Astrocyte (in vitro differentiated cells and primary cell): ENCODE results near the gene MYH9. TPM values are rescaled to one million over a fixed set of nuclear protein-coding genes. Genes with fewer than 3 reads are reported as not detected.

Experiments
- DNase-seq: peaks from one replicate; pipeline ENCODE4 v3.0.0-alpha.2; 2010; ENCODE audit warnings: low read depth
- FAIRE-seq: peaks from 2 replicates; lab custom pipeline; 2011; peaks lifted over from hg19 to GRCh38; lab: Jason Lieb, UNC
- H2AFZ ChIP-seq: 2 replicates; pipeline ENCODE4 v1.6.0; 2012; ENCODE audit warnings: low read depth, low read length, inconsistent platforms
- H3K27ac ChIP-seq: 2 replicates; pipeline ENCODE4 v1.5.1; 2011; ENCODE audit warnings: low read depth, low read length, inconsistent platforms
- H3K27me3 ChIP-seq: 2 replicates; pipeline ENCODE4 v1.6.0; 2011; ENCODE audit warnings: low read length, inconsistent platforms; ENCODE audit not compliant: insufficient read depth
- H3K36me3 ChIP-seq: 2 replicates; pipeline ENCODE4 v1.5.1; 2011; ENCODE audit warnings: low read length, inconsistent platforms; ENCODE audit not compliant: insufficient read depth
- H3K4me1 ChIP-seq: 2 replicates; pipeline ENCODE4 v1.5.1; 2011; ENCODE audit warnings: low read length, inconsistent platforms; ENCODE audit not compliant: insufficient read depth
- H3K4me2 ChIP-seq: 2 replicates; pipeline ENCODE4 v1.6.0; 2012; ENCODE audit warnings: low read length, inconsistent platforms
- H3K4me3 ChIP-seq: 2 replicates; pipeline ENCODE4 v1.5.1; 2011; ENCODE audit warnings: low read depth, mild to moderate bottlenecking, low read length, inconsistent platforms; ENCODE audit not compliant: insufficient read depth
- H3K79me2 ChIP-seq: 2 replicates; pipeline ENCODE4 v1.6.0; 2012; ENCODE audit warnings: mild to moderate bottlenecking, low read length, inconsistent platforms; ENCODE audit not compliant: insufficient read depth
- H3K9ac ChIP-seq: 2 replicates; pipeline ENCODE4 v1.6.0; 2012; ENCODE audit warnings: mild to moderate bottlenecking, low read length, inconsistent platforms
- H3K9me3 ChIP-seq: 2 replicates; pipeline ENCODE4 v1.5.1; 2012; ENCODE audit warnings: low read depth, mild to moderate bottlenecking, low read length, inconsistent platforms; ENCODE audit not compliant: insufficient read depth
- H4K20me1 ChIP-seq: 2 replicates; pipeline ENCODE4 v1.6.0; 2012; ENCODE audit warnings: low read length, inconsistent platforms; ENCODE audit not compliant: insufficient read depth
- H3K27ac Mint-ChIP-seq: one replicate; pipeline ENCODE4 v1.8.0; 2021; ENCODE audit warnings: mild to moderate bottlenecking, mixed read lengths; ENCODE audit not compliant: unreplicated experiment
- H3K27me3 Mint-ChIP-seq: one replicate; pipeline ENCODE4 v1.8.0; 2021; ENCODE audit warnings: low read depth, mixed read lengths; ENCODE audit not compliant: unreplicated experiment
- H3K36me3 Mint-ChIP-seq: one replicate; pipeline ENCODE4 v1.8.0; 2021; ENCODE audit warnings: low read depth, mixed read lengths; ENCODE audit not compliant: unreplicated experiment
- H3K4me1 Mint-ChIP-seq: one replicate; pipeline ENCODE4 v1.8.0; 2021; ENCODE audit warnings: low read depth, mixed read lengths; ENCODE audit not compliant: unreplicated experiment
- H3K4me3 Mint-ChIP-seq: one replicate; pipeline ENCODE4 v1.8.0; 2021; ENCODE audit warnings: mild to moderate bottlenecking, moderate library complexity, mixed read lengths; ENCODE audit not compliant: unreplicated experiment
- H3K9me3 Mint-ChIP-seq: one replicate; pipeline ENCODE4 v1.8.0; 2021; ENCODE audit warnings: mild to moderate bottlenecking, mixed read lengths; ENCODE audit not compliant: unreplicated experiment
- CTCF ChIP-seq: IDR thresholded peaks from 2 replicates; pipeline ENCODE4 v1.5.1; 2011; ENCODE audit warnings: low read depth, mild to moderate bottlenecking, inconsistent platforms, low read length, moderate library complexity; ENCODE audit not compliant: insufficient read depth
- EZH2 ChIP-seq: IDR thresholded peaks from 2 replicates; pipeline ENCODE4 v1.6.1; 2012; ENCODE audit warnings: mild to moderate bottlenecking, low read length, inconsistent platforms; ENCODE audit not compliant: insufficient read depth
- microRNA-seq: library from miRNA; unstranded; fragments of <30 nt; microRNA quantifications from one replicate; pipeline ENCODE4 v1.2.0, GENCODE V29; 2020
- total RNA-seq: library from RNA; stranded (reverse); gene quantifications from 2 replicates; pipeline ENCODE4 v1.2.1, GENCODE V29; 2021

Gene MYH9
- total RNA-seq, 1 donor from 2014 or later, result 2,278 TPM

GRCh38 chr22:36232715-36233401 is 154.9 kb downstream of the MYH9 start:
- H3K9ac ChIP-seq, result no peak overlapping the region
- H2AFZ ChIP-seq, result no peak overlapping the region
- Mint-ChIP-seq H3K4me3 (no peak overlapping the region), H3K27ac (no peak overlapping the region), H3K9me3 (peaks cover 2% of the 10 kb centered on the region), H3K36me3 (peaks cover 63% of the 10 kb centered on the region), H3K4me1 (peaks cover 34% of the 10 kb centered on the region), H3K27me3 (no peaks in the 10 kb centered on the region)
- TF ChIP-seq EZH2, result no peak
- TF ChIP-seq CTCF, result no peak
- peaks cover 3% of the 10 kb centered on the region for H3K36me3 ChIP-seq
- no peak overlapping the region for H3K4me3 ChIP-seq
- DNase-seq (no peak), FAIRE-seq (no peak)
- H3K4me1 ChIP-seq, result peaks cover 11% of the 10 kb centered on the region
- no peaks in the 10 kb centered on the region for H3K27me3 ChIP-seq
- H4K20me1 ChIP-seq, result peaks cover 32% of the 10 kb centered on the region
- no peak overlapping the region for H3K4me2 ChIP-seq
- peaks cover 19% of the 10 kb centered on the region for H3K79me2 ChIP-seq
- H3K27ac ChIP-seq, result no peak overlapping the region
- no peaks in the 10 kb centered on the region for H3K9me3 ChIP-seq

Small RNAs within 50 kb of the gene (microRNA-seq; reads per million reads assigned to microRNA genes)
- gene MIR6819, result 9.6 reads per million, percentile 35 among the genes with 10 or more reads in this experiment

Other genes starting within 250 kb of the MYH9 start
- 2.3 and 2.5 TPM in 2 replicates for gene APOL3, start 227.2 kb downstream of the MYH9 start, total RNA-seq
- 0.07 TPM in 1 of 2 replicates, not detected in the other for gene APOL4, start 186.2 kb downstream of the MYH9 start, total RNA-seq
- gene APOL2, start 148.4 kb downstream of the MYH9 start, total RNA-seq, result 77.2 and 85.1 TPM in 2 replicates
- 3.9 and 7.5 TPM in 2 replicates for gene APOL1, start 134.8 kb downstream of the MYH9 start, total RNA-seq
- 56.4 and 61.0 TPM in 2 replicates for gene TXN2, start 93.7 kb upstream of the MYH9 start, total RNA-seq
- gene FOXRED2, start 119.1 kb upstream of the MYH9 start, total RNA-seq, result 5.3 and 5.9 TPM in 2 replicates
- gene EIF3D, start 141.2 kb upstream of the MYH9 start, total RNA-seq, result 147 and 168 TPM in 2 replicates